Activated CD4-positive, alpha-beta T cell treated with anti-CD3 and anti-CD28 coated beads for 4 hours (primary cell): ENCODE results near the gene HGFAC.

ENCODE experiments used
- DNase-seq, 2 donors: peaks; one replicate each; pipeline ENCODE4 v3.0.0-alpha.2; 2020

HGFAC gene

GRCh38 chr4:3476936-3477749 is 35.4 kb downstream of the HGFAC start:
- DNase-seq: no peak

GRCh38 chr4:3477750-3478430 is 36.1 kb downstream of the HGFAC start:
- no peak for DNase-seq

GRCh38 chr4:3478446-3479357 is 36.9 kb downstream of the HGFAC start:
- no peak for DNase-seq

GRCh38 chr4:3479358-3480101 is 37.8 kb downstream of the HGFAC start:
- DNase-seq: no peak

- DNase-seq: peak; percentile 45 to 71
These were observed 38.9 kb downstream of the HGFAC start for GRCh38 chr4:3480528-3481112.

- DNase-seq: no peak
These were observed 39.4 kb downstream of the HGFAC start for GRCh38 chr4:3481113-3481531.

- DNase-seq: no peak
These were observed 40.1 kb downstream of the HGFAC start for GRCh38 chr4:3481783-3482393.

- no peak for DNase-seq
These were observed 40.9 kb downstream of the HGFAC start for GRCh38 chr4:3482707-3483106.

GRCh38 chr4:3483471-3483921 is 41.7 kb downstream of the HGFAC start:
- DNase-seq: no peak

- no peak for DNase-seq
These were observed 42.5 kb downstream of the HGFAC start for GRCh38 chr4:3484057-3484973.

- DNase-seq: no peak
These were observed 43.4 kb downstream of the HGFAC start for GRCh38 chr4:3485011-3485791.

GRCh38 chr4:3485886-3486540 is 44.2 kb downstream of the HGFAC start:
- DNase-seq: no peak

GRCh38 chr4:3486541-3487540 is 45.1 kb downstream of the HGFAC start:
- DNase-seq: no peak

- no peak for DNase-seq
These were observed 46.1 kb downstream of the HGFAC start for GRCh38 chr4:3487861-3488260.

- no peak for DNase-seq
These were observed 47.1 kb downstream of the HGFAC start for GRCh38 chr4:3488820-3489219.

GRCh38 chr4:3489451-3489962 is 47.7 kb downstream of the HGFAC start:
- DNase-seq: no peak

- DNase-seq: no peak
These were observed 50.1 kb downstream of the HGFAC start for GRCh38 chr4:3491681-3492405.
